Mucosa of stomach (tissue), 1 donor: ENCODE data around the gene MED29.

Experiments
- H3K27me3 ChIP-seq: one replicate; pipeline ENCODE4 v1.7.0; 2013; ENCODE audit warnings: mild to moderate bottlenecking, low read length; ENCODE audit not compliant: control insufficient read depth, insufficient read depth
- H3K36me3 ChIP-seq: one replicate; pipeline ENCODE4 v1.7.0; 2013; ENCODE audit warnings: low read length; ENCODE audit not compliant: control insufficient read depth, insufficient read depth
- H3K4me1 ChIP-seq: one replicate; pipeline ENCODE4 v1.7.0; 2013; ENCODE audit warnings: mild to moderate bottlenecking, low read length; ENCODE audit not compliant: control insufficient read depth, insufficient read depth
- H3K4me3 ChIP-seq: one replicate; pipeline ENCODE4 v1.7.0; 2013; ENCODE audit warnings: low read length
- H3K9ac ChIP-seq: one replicate; pipeline ENCODE4 v1.7.0; 2013; ENCODE audit warnings: mild to moderate bottlenecking, low read length, moderate library complexity
- H3K9me3 ChIP-seq: one replicate; pipeline ENCODE4 v1.7.0; 2013; ENCODE audit warnings: mild to moderate bottlenecking, low read length, moderate library complexity; ENCODE audit not compliant: control insufficient read depth
- donor health status: Pancreatic carcinoma.

The MED29 gene

DNA sequence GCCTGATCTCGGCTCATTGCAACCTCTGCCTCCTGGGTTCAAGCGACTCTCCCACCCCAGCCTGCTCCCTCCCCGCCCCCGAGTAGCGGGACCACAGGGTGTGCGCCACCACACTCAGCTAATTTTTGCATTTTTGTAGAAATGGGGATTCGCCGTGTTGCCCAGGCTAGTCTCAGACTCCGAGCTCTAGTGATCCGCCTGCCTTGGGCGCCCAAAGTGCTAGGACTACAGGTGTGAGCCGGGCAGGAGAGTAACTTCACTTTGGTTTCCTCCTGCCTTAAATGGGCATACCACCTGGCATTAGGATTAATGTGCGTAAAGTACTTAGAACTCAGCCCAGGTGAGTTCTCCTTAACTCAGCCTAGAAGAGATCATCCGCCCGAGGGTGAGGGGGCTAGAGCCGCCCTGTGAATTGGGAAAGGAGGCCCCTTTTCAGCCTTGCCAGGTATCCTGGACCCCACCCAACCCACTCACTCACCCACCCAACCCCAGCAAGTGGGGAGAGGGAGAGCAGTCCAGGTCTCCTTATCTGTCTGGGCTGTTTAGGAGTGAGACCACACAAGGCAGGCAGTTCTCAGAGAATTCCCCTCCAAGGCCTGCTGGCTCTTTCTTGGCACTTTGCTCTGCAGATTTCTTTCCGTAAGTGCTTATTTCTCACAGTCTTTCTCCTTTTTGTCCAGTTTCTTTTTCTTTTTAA, 14.2 kb downstream of the MED29 start:
- Histone ChIP-seq H3K9me3 (no peaks in the 10 kb centered on the region), H3K9ac (peak overlapping the region; percentile 86), H3K4me3 (no peak overlapping the region), H3K4me1 (peaks cover 51% of the 10 kb centered on the region), H3K27me3 (no peaks in the 10 kb centered on the region), H3K36me3 (peaks cover 14% of the 10 kb centered on the region)

DNA sequence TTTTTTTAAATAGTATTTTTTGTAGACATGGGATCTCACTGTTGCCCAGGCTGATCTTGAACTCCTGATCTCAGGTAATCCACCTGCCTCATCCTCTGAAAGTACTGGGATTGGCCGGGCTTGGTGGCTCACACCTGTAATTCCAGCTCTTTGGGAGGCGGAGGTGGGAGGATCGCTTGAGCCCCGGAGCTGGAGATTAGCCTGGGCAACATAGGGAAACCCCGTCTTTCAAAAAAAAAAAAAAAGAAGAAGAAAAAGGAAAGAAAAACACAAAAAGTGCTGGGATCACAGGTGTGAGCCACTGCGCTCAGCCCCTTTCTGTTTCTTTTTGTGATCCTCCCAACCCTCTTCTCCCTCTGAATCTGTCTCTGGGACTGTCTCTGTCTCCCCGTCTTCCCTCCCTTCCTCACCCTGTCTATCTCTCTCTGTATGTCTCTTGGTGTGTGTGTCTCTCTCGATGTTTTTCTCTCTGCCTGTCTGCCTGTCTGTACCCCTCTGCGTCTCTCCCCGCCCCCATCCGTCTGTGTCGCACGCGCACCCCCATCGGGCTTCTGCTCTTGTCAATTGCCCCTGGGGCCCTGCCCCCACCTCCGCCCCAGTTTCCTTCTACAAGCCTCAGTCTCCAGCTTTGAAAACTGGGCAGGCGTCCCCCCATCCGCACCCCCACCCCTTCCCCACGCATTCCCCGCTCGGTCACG, 14.9 kb downstream of the MED29 start:
- Histone ChIP-seq H3K4me1 (peaks cover 51% of the 10 kb centered on the region), H3K9me3 (no peaks in the 10 kb centered on the region), H3K36me3 (peaks cover 14% of the 10 kb centered on the region), H3K9ac (peak overlapping the region; percentile 86), H3K4me3 (peak overlapping the region; percentile 65), H3K27me3 (no peaks in the 10 kb centered on the region)

- H3K4me3 ChIP-seq: peak within 1 kb of the TSS; percentile 95
- peaks cover 49% of the 10 kb centered on the region for H3K4me1 ChIP-seq
- H3K27me3 ChIP-seq: no peaks in the 10 kb centered on the region
- peak within 1 kb of the TSS; percentile 99 for H3K9ac ChIP-seq
- peaks cover 14% of the 10 kb centered on the region for H3K36me3 ChIP-seq
- no peaks in the 10 kb centered on the region for H3K9me3 ChIP-seq
Measured at GRCh38 chr19:39406656-39407409, 15.7 kb downstream of the MED29 start, which contains the start of gene ZFP36. TSS of gene ZFP36 (plus strand) at chr19:39406847. CDS start at chr19:39406905, 58 bp downstream.

DNA sequence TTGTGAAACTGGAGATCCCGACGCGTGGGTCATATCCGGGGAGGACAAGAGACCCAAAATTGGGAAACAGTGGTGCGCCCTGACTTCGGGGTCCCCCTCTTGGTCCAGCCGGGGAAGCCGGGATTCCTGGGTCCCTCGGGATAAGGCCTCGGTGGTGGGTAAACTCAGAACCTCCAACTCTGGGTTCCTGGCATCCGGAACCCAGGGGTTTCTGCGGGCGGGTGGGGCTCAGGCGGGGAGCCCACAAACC, 16.2 kb downstream of the MED29 start:
- peaks cover 14% of the 10 kb centered on the region for H3K36me3 ChIP-seq
- H3K9ac ChIP-seq: peak overlapping the region; percentile 99
- H3K4me1 ChIP-seq: peaks cover 44% of the 10 kb centered on the region
- H3K27me3 ChIP-seq: no peaks in the 10 kb centered on the region
- peak overlapping the region; percentile 95 for H3K4me3 ChIP-seq
- H3K9me3 ChIP-seq: no peaks in the 10 kb centered on the region

DNA sequence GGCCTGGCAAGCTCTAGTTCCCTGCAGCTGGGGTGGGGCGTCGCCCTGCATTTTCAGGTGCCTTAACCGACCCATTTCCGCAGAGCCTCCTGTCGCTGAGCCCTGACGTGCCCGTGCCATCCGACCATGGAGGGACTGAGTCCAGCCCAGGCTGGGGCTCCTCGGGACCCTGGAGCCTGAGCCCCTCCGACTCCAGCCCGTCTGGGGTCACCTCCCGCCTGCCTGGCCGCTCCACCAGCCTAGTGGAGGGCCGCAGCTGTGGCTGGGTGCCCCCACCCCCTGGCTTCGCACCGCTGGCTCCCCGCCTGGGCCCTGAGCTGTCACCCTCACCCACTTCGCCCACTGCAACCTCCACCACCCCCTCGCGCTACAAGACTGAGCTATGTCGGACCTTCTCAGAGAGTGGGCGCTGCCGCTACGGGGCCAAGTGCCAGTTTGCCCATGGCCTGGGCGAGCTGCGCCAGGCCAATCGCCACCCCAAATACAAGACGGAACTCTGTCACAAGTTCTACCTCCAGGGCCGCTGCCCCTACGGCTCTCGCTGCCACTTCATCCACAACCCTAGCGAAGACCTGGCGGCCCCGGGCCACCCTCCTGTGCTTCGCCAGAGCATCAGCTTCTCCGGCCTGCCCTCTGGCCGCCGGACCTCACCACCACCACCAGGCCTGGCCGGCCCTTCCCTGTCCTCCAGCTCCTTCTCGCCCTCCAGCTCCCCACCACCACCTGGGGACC, 16.6 kb downstream of the MED29 start:
- H3K4me3 ChIP-seq: peak overlapping the region; percentile 95
- H3K36me3 ChIP-seq: peaks cover 14% of the 10 kb centered on the region
- peaks cover 5% of the 10 kb centered on the region for H3K27me3 ChIP-seq
- H3K4me1 ChIP-seq: peaks cover 39% of the 10 kb centered on the region
- H3K9me3 ChIP-seq: no peaks in the 10 kb centered on the region
- H3K9ac ChIP-seq: peak overlapping the region; percentile 99

- Histone ChIP-seq H3K36me3 (peaks cover 14% of the 10 kb centered on the region), H3K4me1 (peaks cover 33% of the 10 kb centered on the region), H3K9ac (peak overlapping the region; percentile 99), H3K27me3 (peaks cover 8% of the 10 kb centered on the region), H3K4me3 (peak overlapping the region; percentile 95), H3K9me3 (no peaks in the 10 kb centered on the region)
Measured at GRCh38 chr19:39408392-39409207, 17.4 kb downstream of the MED29 start.

- H3K4me1 ChIP-seq: peaks cover 34% of the 10 kb centered on the region
- peaks cover 8% of the 10 kb centered on the region for H3K27me3 ChIP-seq
Measured at GRCh38 chr19:39409208-39410016, 18.2 kb downstream of the MED29 start.

GRCh38 chr19:39410017-39410830, 19.0 kb downstream of the MED29 start:
- Histone ChIP-seq H3K27me3 (peaks cover 8% of the 10 kb centered on the region), H3K4me3 (peak overlapping the region; percentile 44), H3K9ac (peak overlapping the region; percentile 99), H3K4me1 (peaks cover 37% of the 10 kb centered on the region), H3K9me3 (no peaks in the 10 kb centered on the region), H3K36me3 (peaks cover 14% of the 10 kb centered on the region)

More at GRCh38 chr19:39409208-39410016, 18.2 kb downstream of the MED29 start:
- H3K36me3 ChIP-seq: peaks cover 14% of the 10 kb centered on the region
- H3K4me3 ChIP-seq: peak overlapping the region; percentile 44
- no peaks in the 10 kb centered on the region for H3K9me3 ChIP-seq
- H3K9ac ChIP-seq: peak overlapping the region; percentile 99

- Histone ChIP-seq H3K36me3 (peaks cover 14% of the 10 kb centered on the region), H3K4me1 (peaks cover 32% of the 10 kb centered on the region), H3K4me3 (peak overlapping the region; percentile 4), H3K27me3 (peaks cover 8% of the 10 kb centered on the region), H3K9me3 (no peaks in the 10 kb centered on the region), H3K9ac (peak overlapping the region; percentile 99)
Measured at GRCh38 chr19:39410831-39411080, 19.6 kb downstream of the MED29 start.

GRCh38 chr19:39411081-39411831, 20.1 kb downstream of the MED29 start:
- H3K36me3 ChIP-seq: peaks cover 14% of the 10 kb centered on the region
- H3K4me3 ChIP-seq: peak overlapping the region; percentile 4
- no peaks in the 10 kb centered on the region for H3K9me3 ChIP-seq
- H3K27me3 ChIP-seq: peaks cover 8% of the 10 kb centered on the region
- H3K9ac ChIP-seq: peak overlapping the region; percentile 99
- H3K4me1 ChIP-seq: peaks cover 28% of the 10 kb centered on the region
